Measurements from ENCODE around the gene CCBE1.

CCBE1 gene

GRCh38 chr18:59478591-59478990 lies 218.6 kb downstream of the CCBE1 start:
- no peak for DNase-seq

GRCh38 chr18:59477849-59478248 lies 219.4 kb downstream of the CCBE1 start:
- no peak for DNase-seq

GRCh38 chr18:59470561-59471121 lies 226.6 kb downstream of the CCBE1 start:
- no peak for DNase-seq

GRCh38 chr18:59469463-59470180 lies 227.6 kb downstream of the CCBE1 start:
- DNase-seq = no peak

GRCh38 chr18:59468821-59469220 lies 228.4 kb downstream of the CCBE1 start:
- DNase-seq = no peak

- DNase-seq = no peak
Observed at GRCh38 chr18:59467497-59467896, 229.7 kb downstream of the CCBE1 start.

GRCh38 chr18:59466980-59467379 lies 230.2 kb downstream of the CCBE1 start:
- no peak for DNase-seq

- DNase-seq = no peak
Observed at GRCh38 chr18:59464486-59464885, 232.7 kb downstream of the CCBE1 start.

GRCh38 chr18:59461171-59461570 lies 236.1 kb downstream of the CCBE1 start:
- no peak for DNase-seq

- no peak for DNase-seq
Observed at GRCh38 chr18:59460072-59460420, 237.2 kb downstream of the CCBE1 start.

GRCh38 chr18:59459369-59460071 lies 237.7 kb downstream of the CCBE1 start:
- DNase-seq = no peak

GRCh38 chr18:59458575-59458974 lies 238.6 kb downstream of the CCBE1 start:
- DNase-seq = no peak

- no peak for DNase-seq
Observed at GRCh38 chr18:59456657-59457056, 240.6 kb downstream of the CCBE1 start.

- DNase-seq = no peak
Observed at GRCh38 chr18:59455728-59456276, 241.4 kb downstream of the CCBE1 start.

GRCh38 chr18:59454909-59455727 lies 242.1 kb downstream of the CCBE1 start:
- no peak for DNase-seq

GRCh38 chr18:59453468-59453961 lies 243.7 kb downstream of the CCBE1 start:
- no peak for DNase-seq

GRCh38 chr18:59451963-59452362 lies 245.3 kb downstream of the CCBE1 start:
- no peak for DNase-seq

- DNase-seq = no peak
Observed at GRCh38 chr18:59451073-59451472, 246.2 kb downstream of the CCBE1 start.

GRCh38 chr18:59448546-59448945 lies 248.7 kb downstream of the CCBE1 start:
- no peak for DNase-seq

GRCh38 chr18:59446012-59446411 lies 251.2 kb downstream of the CCBE1 start:
- no peak for DNase-seq

GRCh38 chr18:59437851-59438569 lies 259.2 kb downstream of the CCBE1 start:
- no peak for DNase-seq
